ENCODE results near the gene SLC44A1. TPM values are rescaled to one million over a fixed set of nuclear protein-coding genes. Genes with fewer than 3 reads are reported as not detected.

The SLC44A1 gene
- total and polyA plus RNA-seq, 2 of the 13 experiments (the other 11 are each of a cell fraction or from before 2014, with no cell fraction given), result 21.4 to 40.8 TPM

GRCh38 chr9:105447814-105448812 is 203.7 kb downstream of the SLC44A1 start, which contains the start of gene FSD1L (continued):
- 0 out of 2 replicates have a peak, but pooled peaks have one; percentile 13 for TF ChIP-seq ZNF232 (CRISPR knock-in tag; IDR thresholded peaks at IDR 0.05; ENCODE audit: borderline replicate concordance)
- TF ChIP-seq ZNF746 (CRISPR knock-in tag; IDR thresholded peaks at IDR 0.05), result no peak; the same call in 1 of the 2 replicates
- no peak for TF ChIP-seq ZKSCAN8 (CRISPR knock-in tag; IDR thresholded peaks at IDR 0.05; ENCODE audit: borderline replicate concordance)
- peak; percentile 26; the same call in 1 of the 2 replicates for TF ChIP-seq ZNF224 (CRISPR knock-in tag; IDR thresholded peaks at IDR 0.05)
- TF ChIP-seq SMARCC2 (IDR thresholded peaks at IDR 0.05), result no peak
- TF ChIP-seq NFKBIZ (CRISPR knock-in tag; IDR thresholded peaks at IDR 0.05), result no peak
- peak; percentile 70; the same call in 1 of the 2 replicates for TF ChIP-seq ZFP91 (CRISPR knock-in tag; IDR thresholded peaks at IDR 0.05; ENCODE audit: borderline replicate concordance)
- TF ChIP-seq NFE2L1 (CRISPR knock-in tag; IDR thresholded peaks at IDR 0.05; ENCODE audit: borderline replicate concordance), result no peak
- peak; percentile 36 for TF ChIP-seq TBL1XR1 (IDR thresholded peaks at IDR 0.05; ENCODE audit: borderline replicate concordance, low read length, partially characterized antibody)
- TF ChIP-seq EED (CRISPR knock-in tag; IDR thresholded peaks at IDR 0.05), result no peak
- peak; percentile 53 for TF ChIP-seq ARID5B (CRISPR knock-in tag; IDR thresholded peaks at IDR 0.05)
- TF ChIP-seq ZNF10 (CRISPR knock-in tag; IDR thresholded peaks at IDR 0.05; ENCODE audit: borderline replicate concordance, low read depth), result no peak
- TF ChIP-seq RAD51 (IDR thresholded peaks at IDR 0.05; ENCODE audit: borderline replicate concordance), result no peak
- peak; percentile 15; the same call in 1 of the 2 replicates for TF ChIP-seq BCL6 (CRISPR knock-in tag; IDR thresholded peaks at IDR 0.05)
- TF ChIP-seq ZEB1 (IDR thresholded peaks at IDR 0.05; ENCODE audit: insufficient replicate concordance, low read depth), result no peak
- TF ChIP-seq POLR2AphosphoS2 (IDR thresholded peaks at IDR 0.05; ENCODE audit: low read depth, low read length), result no peak
- TF ChIP-seq HCFC1 (IDR thresholded peaks at IDR 0.05; ENCODE audit: low read depth, low read length), result no peak
- TF ChIP-seq FOXA1 (IDR thresholded peaks at IDR 0.05), result no peak
- TF ChIP-seq FOXA1 (CRISPR knock-in tag; IDR thresholded peaks at IDR 0.05), result peak; percentile 16; the same call in 1 of the 2 replicates
- TF ChIP-seq TRAFD1 (CRISPR knock-in tag; IDR thresholded peaks at IDR 0.05; ENCODE audit: borderline replicate concordance), result no peak
- peak; percentile 76 for TF ChIP-seq CBFB (CRISPR knock-in tag; IDR thresholded peaks at IDR 0.05)
- no peak for TF ChIP-seq CENPX (CRISPR knock-in tag; IDR thresholded peaks at IDR 0.05)
